ENCODE data around the gene SLC41A1. TPM values are rescaled to one million over a fixed set of nuclear protein-coding genes. Genes with fewer than 3 reads are reported as not detected.

The SLC41A1 gene
- total RNA-seq, 3 donors from 2014 or later (not counting 1 experiment from before 2014, with no cell fraction given): 35.3 to 47.1 (median 39.5) TPM

GRCh38 chr1:205751036-205751651 is 61.9 kb downstream of the SLC41A1 start:
- no peaks in the 10 kb centered on the region for H3K36me3 ChIP-seq (ENCODE audit: control insufficient read depth, insufficient read depth, low read length)
- no peaks in the 10 kb centered on the region for H3K9me3 Mint-ChIP-seq
- peak overlapping the region; percentile 90 to 97 for H3K27ac Mint-ChIP-seq
- H3K4me3 Mint-ChIP-seq: peak overlapping the region; percentile 100
- TF ChIP-seq CTCF (IDR thresholded peaks at IDR 0.05): no peak
- H3K9me3 ChIP-seq (ENCODE audit: control insufficient read depth, insufficient read depth, low read length): no peaks in the 10 kb centered on the region
- WGBS (ENCODE audit: insufficient coverage): 97% methylated on average over 13 of the region's 13 CpGs
- H3K27ac ChIP-seq (ENCODE audit: low read length): no peak overlapping the region
- H3K36me3 Mint-ChIP-seq: peaks cover 8% of the 10 kb centered on the region
- H3K27me3 ChIP-seq (ENCODE audit: control insufficient read depth, insufficient read depth, low read length): no peaks in the 10 kb centered on the region
- peaks cover 7% of the 10 kb centered on the region for H3K4me1 ChIP-seq (ENCODE audit: control insufficient read depth, insufficient read depth, low read length)
- DNase-seq (peak in 1 of 2 donors; percentile 64), ATAC-seq (no peak)
- no peaks in the 10 kb centered on the region for H3K27me3 Mint-ChIP-seq (ENCODE audit: low read depth in 2 of 2)
- peaks cover 26 to 35% of the 10 kb centered on the region in 2 donors for H3K4me1 Mint-ChIP-seq
- intact Hi-C loops (cut with micrococcal nuclease): no loop called here
- H3K4me3 ChIP-seq (ENCODE audit: low read length): no peak overlapping the region

GRCh38 chr1:205750138-205751035 is 62.6 kb downstream of the SLC41A1 start, which contains the start of gene NUCKS1:
NUCKS1 (minus strand) TSS chr1:205750182; CDS start chr1:205749973, 209 bp downstream.
- peak; percentile 74 to 87 (median 77) for ATAC-seq
- Histone ChIP-seq H3K27me3 (ENCODE audit: control insufficient read depth, insufficient read depth, low read length) (no peaks in the 10 kb centered on the region), H3K27ac (ENCODE audit: low read length) (peak within 1 kb of the TSS; percentile 86), H3K9me3 (ENCODE audit: control insufficient read depth, insufficient read depth, low read length) (no peaks in the 10 kb centered on the region), H3K4me1 (ENCODE audit: control insufficient read depth, insufficient read depth, low read length) (peaks cover 7% of the 10 kb centered on the region), H3K4me3 (ENCODE audit: low read length) (peak within 1 kb of the TSS; percentile 70), H3K36me3 (ENCODE audit: control insufficient read depth, insufficient read depth, low read length) (no peaks in the 10 kb centered on the region)
- H3K9me3 Mint-ChIP-seq: no peaks in the 10 kb centered on the region
- intact Hi-C loops (cut with micrococcal nuclease): loop anchor here (1.0 kb wide), 1 partner anchor 25 kb away; the partner anchor contains the start of gene RAB29
- H3K36me3 Mint-ChIP-seq: peaks cover 8% of the 10 kb centered on the region
- peaks cover 26 to 35% of the 10 kb centered on the region in 2 donors for H3K4me1 Mint-ChIP-seq
- H3K27me3 Mint-ChIP-seq (ENCODE audit: low read depth in 2 of 2): no peaks in the 10 kb centered on the region
- peak within 1 kb of the TSS; percentile 100 for H3K4me3 Mint-ChIP-seq
- DNase-seq: peak; percentile 93 to 99
- WGBS (ENCODE audit: insufficient coverage): under 1% methylated on average over 27 of the region's 27 CpGs
- TF ChIP-seq CTCF (IDR thresholded peaks at IDR 0.05): no peak
- peak within 1 kb of the TSS; percentile 90 to 97 for H3K27ac Mint-ChIP-seq

- Histone ChIP-seq H3K27me3 (ENCODE audit: control insufficient read depth, insufficient read depth, low read length) (no peaks in the 10 kb centered on the region), H3K27ac (ENCODE audit: low read length) (peak overlapping the region; percentile 86), H3K4me3 (ENCODE audit: low read length) (peak overlapping the region; percentile 70), H3K36me3 (ENCODE audit: control insufficient read depth, insufficient read depth, low read length) (no peaks in the 10 kb centered on the region), H3K9me3 (ENCODE audit: control insufficient read depth, insufficient read depth, low read length) (no peaks in the 10 kb centered on the region), H3K4me1 (ENCODE audit: control insufficient read depth, insufficient read depth, low read length) (peaks cover 7% of the 10 kb centered on the region)
- Mint-ChIP-seq H3K4me1 (peaks cover 26 to 35% of the 10 kb centered on the region in 2 donors), H3K36me3 (peaks cover 8% of the 10 kb centered on the region), H3K27ac (peak overlapping the region; percentile 90 to 97), H3K9me3 (no peaks in the 10 kb centered on the region), H3K4me3 (peak overlapping the region; percentile 100), H3K27me3 (ENCODE audit: low read depth in 2 of 2) (no peaks in the 10 kb centered on the region)
- intact Hi-C loops (cut with micrococcal nuclease): loop anchor here (1.0 to 2.0 kb wide), 3 partner anchors 26 to 117 kb away; partner anchors contain the start of genes ELK4 and RAB29
- ATAC-seq: peak; percentile 79 to 91 (median 80)
- under 1% methylated on average over 72 of the region's 81 CpGs for WGBS (ENCODE audit: insufficient coverage)
- TF ChIP-seq CTCF (IDR thresholded peaks at IDR 0.05): no peak
- peak; percentile 97 for DNase-seq
Measured at GRCh38 chr1:205749234-205750137, 63.5 kb downstream of the SLC41A1 start.
